Stimulated activated CD4-positive, alpha-beta T cell treated with anti-CD3 and anti-CD28 coated beads, Interleukin-2, amount 100 ng/mL, for 24 hours (primary cell): ENCODE data around the gene DSCAM.

Source experiments
- DNase-seq, 2 donors: peaks; one replicate each; pipeline ENCODE4 v3.0.0-alpha.2; 2020

The DSCAM gene

GRCh38 chr21:40696246-40696645 is 150.7 kb downstream of the DSCAM start:
- DNase-seq = no peak

- DNase-seq = no peak
Observed at GRCh38 chr21:40689840-40690360, 157.1 kb downstream of the DSCAM start.

- DNase-seq = no peak
Observed at GRCh38 chr21:40689217-40689616, 157.7 kb downstream of the DSCAM start.

- no peak for DNase-seq
Observed at GRCh38 chr21:40688106-40688864, 158.7 kb downstream of the DSCAM start.

GRCh38 chr21:40687625-40688024 is 159.3 kb downstream of the DSCAM start:
- DNase-seq = no peak

- DNase-seq = no peak
Observed at GRCh38 chr21:40686526-40686925, 160.4 kb downstream of the DSCAM start.

- no peak for DNase-seq
Observed at GRCh38 chr21:40685141-40685540, 161.8 kb downstream of the DSCAM start.

GRCh38 chr21:40684726-40685125 is 162.2 kb downstream of the DSCAM start:
- DNase-seq = no peak

- DNase-seq = no peak
Observed at GRCh38 chr21:40683349-40683748, 163.6 kb downstream of the DSCAM start.

- DNase-seq = no peak
Observed at GRCh38 chr21:40681164-40681859, 165.6 kb downstream of the DSCAM start.

GRCh38 chr21:40680311-40680710 is 166.6 kb downstream of the DSCAM start:
- DNase-seq = no peak

GRCh38 chr21:40678681-40679284 is 168.2 kb downstream of the DSCAM start:
- DNase-seq = no peak

GRCh38 chr21:40675017-40675416 is 171.9 kb downstream of the DSCAM start:
- DNase-seq = no peak

GRCh38 chr21:40672602-40673001 is 174.4 kb downstream of the DSCAM start:
- no peak for DNase-seq

- no peak for DNase-seq
Observed at GRCh38 chr21:40671716-40672115, 175.2 kb downstream of the DSCAM start.

- no peak for DNase-seq
Observed at GRCh38 chr21:40668555-40669275, 178.2 kb downstream of the DSCAM start.

- DNase-seq = no peak
Observed at GRCh38 chr21:40667967-40668366, 179.0 kb downstream of the DSCAM start.

GRCh38 chr21:40662889-40663288 is 184.1 kb downstream of the DSCAM start:
- no peak for DNase-seq

- DNase-seq = no peak
Observed at GRCh38 chr21:40660461-40660860, 186.5 kb downstream of the DSCAM start.

GRCh38 chr21:40658311-40658710 is 188.6 kb downstream of the DSCAM start:
- no peak for DNase-seq

GRCh38 chr21:40652436-40652835 is 194.5 kb downstream of the DSCAM start:
- no peak for DNase-seq

- no peak for DNase-seq
Observed at GRCh38 chr21:40647706-40648105, 199.3 kb downstream of the DSCAM start.

- DNase-seq = no peak
Observed at GRCh38 chr21:40646651-40647050, 200.3 kb downstream of the DSCAM start.
